ENCODE results near the gene GMPPA.

The GMPPA gene

DNA sequence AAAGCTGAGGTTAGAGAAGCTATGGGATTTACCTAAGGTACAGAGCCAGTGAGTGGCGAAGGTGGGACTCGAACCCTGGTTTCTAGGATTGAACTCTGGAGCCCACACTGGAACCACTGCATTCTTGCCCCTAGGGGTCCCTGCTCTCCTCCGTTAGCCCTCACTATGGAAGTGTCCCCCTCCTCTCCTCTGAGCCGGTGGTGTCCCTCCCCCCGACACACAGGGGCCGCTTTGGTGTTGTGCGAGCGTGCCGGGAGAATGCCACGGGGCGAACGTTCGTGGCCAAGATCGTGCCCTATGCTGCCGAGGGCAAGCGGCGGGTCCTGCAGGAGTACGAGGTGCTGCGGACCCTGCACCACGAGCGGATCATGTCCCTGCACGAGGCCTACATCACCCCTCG lies 8.5 kb upstream of the GMPPA start:
- Histone ChIP-seq H3K4me3 (ENCODE audit: low read depth in 1 of 2, low read length in 2 of 2) (no peak overlapping the region), H3K4me1 (ENCODE audit: control insufficient read depth in 1 of 2, insufficient read depth in 2 of 2, low read length in 2 of 2) (peaks cover 0 to 3% of the 10 kb centered on the region in 2 donors), H3K36me3 (ENCODE audit: control insufficient read depth in 1 of 2, insufficient read depth in 2 of 2, low read length in 2 of 2) (peaks cover 0 to 33% of the 10 kb centered on the region in 2 donors), H3K27ac (ENCODE audit: low read length) (no peak overlapping the region), H3K9me3 (ENCODE audit: control insufficient read depth in 1 of 2, low read length in 2 of 2) (no peaks in the 10 kb centered on the region), H3K27me3 (ENCODE audit: low read depth, low read length) (peaks cover 25% of the 10 kb centered on the region)

DNA sequence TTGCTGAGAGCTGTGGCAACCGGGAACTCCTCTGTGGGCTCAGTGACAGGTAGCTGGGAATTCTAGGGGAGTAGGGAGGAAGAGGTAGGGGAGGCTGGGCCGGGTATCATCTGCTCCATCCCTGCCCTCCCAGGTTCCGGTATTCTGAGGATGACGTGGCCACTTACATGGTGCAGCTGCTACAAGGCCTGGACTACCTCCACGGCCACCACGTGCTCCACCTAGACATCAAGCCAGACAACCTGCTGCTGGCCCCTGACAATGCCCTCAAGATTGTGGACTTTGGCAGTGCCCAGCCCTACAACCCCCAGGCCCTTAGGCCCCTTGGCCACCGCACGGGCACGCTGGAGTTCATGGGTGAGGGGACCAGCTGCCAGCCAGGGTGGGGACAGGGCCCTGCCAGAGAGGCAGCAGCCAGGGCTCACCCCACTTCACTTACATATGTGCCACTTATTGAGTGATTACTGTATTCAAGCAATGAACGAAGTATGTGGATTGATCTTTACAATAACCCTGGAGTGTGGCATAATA lies 8.0 kb upstream of the GMPPA start:
- H3K27ac ChIP-seq (ENCODE audit: low read length) = no peak overlapping the region
- peaks cover 21% of the 10 kb centered on the region for H3K27me3 ChIP-seq (ENCODE audit: low read depth, low read length)

DNA sequence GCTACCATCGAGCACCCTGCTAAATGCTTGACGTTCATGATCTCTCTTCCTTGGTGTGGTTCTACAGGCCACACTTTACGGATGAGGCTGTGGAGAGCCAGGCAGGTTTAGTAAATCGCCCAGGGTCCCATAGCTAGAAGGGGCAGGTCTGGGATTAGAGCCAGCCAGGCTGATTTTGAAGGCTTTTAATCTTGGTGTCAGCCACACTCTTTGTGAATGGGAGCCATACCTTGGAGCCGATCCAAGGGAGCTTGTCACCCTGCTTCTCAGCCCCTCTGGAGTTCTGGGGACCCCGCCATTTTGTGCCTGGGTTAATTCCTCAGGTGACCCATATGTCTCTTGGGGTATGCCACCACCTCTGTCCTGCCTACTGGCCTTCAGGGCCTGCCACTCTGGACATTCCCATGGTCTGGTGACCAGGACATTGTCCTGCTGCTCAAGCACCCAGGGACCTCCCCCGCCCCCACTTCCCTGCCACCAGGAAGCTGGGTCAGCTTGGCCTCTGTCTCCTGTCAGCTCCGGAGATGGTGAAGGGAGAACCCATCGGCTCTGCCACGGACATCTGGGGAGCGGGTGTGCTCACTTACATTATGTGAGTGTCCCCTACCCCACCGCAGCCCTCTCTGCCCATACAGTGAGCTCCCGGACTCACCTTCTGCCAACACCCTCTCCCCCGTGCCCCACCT lies 7.3 kb upstream of the GMPPA start:
- Histone ChIP-seq H3K4me1 (ENCODE audit: control insufficient read depth in 1 of 2, insufficient read depth in 2 of 2, low read length in 2 of 2) (peaks cover 0 to 15% of the 10 kb centered on the region in 2 donors), H3K27ac (ENCODE audit: low read length) (no peak overlapping the region), H3K27me3 (ENCODE audit: low read depth, low read length) (peaks cover 18% of the 10 kb centered on the region), H3K4me3 (ENCODE audit: low read depth in 1 of 2, low read length in 2 of 2) (no peak overlapping the region), H3K36me3 (ENCODE audit: control insufficient read depth in 1 of 2, insufficient read depth in 2 of 2, low read length in 2 of 2) (peaks cover 0 to 33% of the 10 kb centered on the region in 2 donors), H3K9me3 (ENCODE audit: control insufficient read depth in 1 of 2, low read length in 2 of 2) (no peaks in the 10 kb centered on the region)

More for the DNA sequence above, 8.0 kb upstream of the GMPPA start:
- Histone ChIP-seq H3K4me1 (ENCODE audit: control insufficient read depth in 1 of 2, insufficient read depth in 2 of 2, low read length in 2 of 2) (peaks cover 0 to 8% of the 10 kb centered on the region in 2 donors), H3K9me3 (ENCODE audit: control insufficient read depth in 1 of 2, low read length in 2 of 2) (no peaks in the 10 kb centered on the region), H3K36me3 (ENCODE audit: control insufficient read depth in 1 of 2, insufficient read depth in 2 of 2, low read length in 2 of 2) (peaks cover 0 to 33% of the 10 kb centered on the region in 2 donors), H3K4me3 (ENCODE audit: low read depth in 1 of 2, low read length in 2 of 2) (no peak overlapping the region)

DNA sequence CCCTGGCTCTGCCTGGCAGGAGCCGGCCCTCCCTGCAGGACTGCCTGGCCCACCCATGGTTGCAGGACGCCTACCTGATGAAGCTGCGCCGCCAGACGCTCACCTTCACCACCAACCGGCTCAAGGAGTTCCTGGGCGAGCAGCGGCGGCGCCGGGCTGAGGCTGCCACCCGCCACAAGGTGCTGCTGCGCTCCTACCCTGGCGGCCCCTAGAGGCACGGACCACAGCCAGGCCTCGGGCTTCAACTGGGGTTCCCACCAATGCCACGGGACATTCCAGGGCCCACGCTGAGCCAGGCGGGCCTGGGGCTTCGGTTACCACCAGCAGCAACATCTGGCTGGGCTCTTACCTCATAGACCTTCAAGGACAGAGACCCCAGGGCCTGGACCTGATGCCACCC lies 6.1 kb upstream of the GMPPA start:
- H3K36me3 ChIP-seq (ENCODE audit: control insufficient read depth in 1 of 2, insufficient read depth in 2 of 2, low read length in 2 of 2) = peaks cover 0 to 33% of the 10 kb centered on the region in 2 donors
- H3K4me3 ChIP-seq (ENCODE audit: low read depth in 1 of 2, low read length in 2 of 2) = no peak overlapping the region
- H3K27me3 ChIP-seq (ENCODE audit: low read depth, low read length) = peaks cover 25% of the 10 kb centered on the region
- H3K27ac ChIP-seq (ENCODE audit: low read length) = no peak overlapping the region
- no peaks in the 10 kb centered on the region for H3K9me3 ChIP-seq (ENCODE audit: control insufficient read depth in 1 of 2, low read length in 2 of 2)
- H3K4me1 ChIP-seq (ENCODE audit: control insufficient read depth in 1 of 2, insufficient read depth in 2 of 2, low read length in 2 of 2) = peaks cover 3 to 23% of the 10 kb centered on the region in 2 donors

DNA sequence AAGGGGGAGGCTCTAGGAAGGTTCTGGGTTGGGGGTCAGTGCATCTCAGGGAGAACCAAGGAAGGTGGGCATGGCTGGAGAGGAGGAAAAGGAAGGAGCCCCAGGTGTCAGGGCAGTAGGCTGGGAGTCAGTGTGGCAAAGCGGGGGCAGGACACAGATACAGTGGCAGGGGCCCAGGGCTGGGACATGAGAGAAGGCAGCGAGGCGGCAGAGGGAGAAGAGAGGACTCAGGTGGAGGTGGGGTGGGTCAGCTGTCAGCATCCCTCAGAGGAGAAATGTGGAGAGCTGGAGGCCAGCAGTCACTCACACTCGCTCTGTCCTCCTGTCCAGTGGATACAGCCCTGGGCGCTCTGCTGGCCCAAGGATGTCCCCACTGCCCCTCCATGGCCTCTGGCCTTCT lies 5.6 kb upstream of the GMPPA start:
- Histone ChIP-seq H3K27me3 (ENCODE audit: low read depth, low read length) (peaks cover 25% of the 10 kb centered on the region), H3K4me3 (ENCODE audit: low read depth in 1 of 2, low read length in 2 of 2) (no peak overlapping the region), H3K36me3 (ENCODE audit: control insufficient read depth in 1 of 2, insufficient read depth in 2 of 2, low read length in 2 of 2) (peaks cover 0 to 29% of the 10 kb centered on the region in 2 donors), H3K9me3 (ENCODE audit: control insufficient read depth in 1 of 2, low read length in 2 of 2) (no peaks in the 10 kb centered on the region), H3K27ac (ENCODE audit: low read length) (no peak overlapping the region), H3K4me1 (ENCODE audit: control insufficient read depth in 1 of 2, insufficient read depth in 2 of 2, low read length in 2 of 2) (peaks cover 3 to 23% of the 10 kb centered on the region in 2 donors)

DNA sequence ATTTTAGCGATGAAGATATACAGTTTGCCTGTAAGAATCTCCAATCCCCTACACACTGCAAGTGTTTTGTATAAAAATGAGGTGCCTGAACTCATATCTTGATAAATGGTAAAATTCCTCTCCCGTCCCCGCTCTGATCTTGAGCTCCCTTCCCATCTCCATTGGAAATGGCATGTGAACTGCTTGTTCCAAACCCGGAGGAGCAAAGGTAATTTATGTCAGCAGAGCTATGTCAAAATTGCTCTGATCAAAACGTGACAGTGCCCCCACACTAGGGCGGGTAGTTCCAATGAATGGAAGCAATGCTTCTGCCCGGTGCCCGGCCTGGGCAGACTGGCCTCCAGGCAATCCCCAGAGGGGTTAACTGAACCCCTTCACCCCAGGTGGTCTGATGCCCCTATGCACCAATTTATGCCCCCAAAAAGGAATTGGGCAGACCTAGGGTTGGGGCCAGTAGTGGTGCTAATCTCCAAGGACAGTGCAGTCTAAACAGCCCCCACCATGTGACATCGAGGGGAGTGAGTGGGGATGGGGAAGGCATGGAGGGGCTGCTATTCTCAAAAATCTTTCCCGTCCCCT lies 3.6 kb upstream of the GMPPA start:
- Histone ChIP-seq H3K36me3 (ENCODE audit: control insufficient read depth in 1 of 2, insufficient read depth in 2 of 2, low read length in 2 of 2) (peaks cover 0 to 19% of the 10 kb centered on the region in 2 donors), H3K4me1 (ENCODE audit: control insufficient read depth in 1 of 2, insufficient read depth in 2 of 2, low read length in 2 of 2) (peaks cover 11 to 34% of the 10 kb centered on the region in 2 donors), H3K9me3 (ENCODE audit: control insufficient read depth in 1 of 2, low read length in 2 of 2) (no peaks in the 10 kb centered on the region), H3K27me3 (ENCODE audit: low read depth, low read length) (peaks cover 25% of the 10 kb centered on the region), H3K27ac (ENCODE audit: low read length) (no peak overlapping the region), H3K4me3 (ENCODE audit: low read depth in 1 of 2, low read length in 2 of 2) (no peak overlapping the region)

DNA sequence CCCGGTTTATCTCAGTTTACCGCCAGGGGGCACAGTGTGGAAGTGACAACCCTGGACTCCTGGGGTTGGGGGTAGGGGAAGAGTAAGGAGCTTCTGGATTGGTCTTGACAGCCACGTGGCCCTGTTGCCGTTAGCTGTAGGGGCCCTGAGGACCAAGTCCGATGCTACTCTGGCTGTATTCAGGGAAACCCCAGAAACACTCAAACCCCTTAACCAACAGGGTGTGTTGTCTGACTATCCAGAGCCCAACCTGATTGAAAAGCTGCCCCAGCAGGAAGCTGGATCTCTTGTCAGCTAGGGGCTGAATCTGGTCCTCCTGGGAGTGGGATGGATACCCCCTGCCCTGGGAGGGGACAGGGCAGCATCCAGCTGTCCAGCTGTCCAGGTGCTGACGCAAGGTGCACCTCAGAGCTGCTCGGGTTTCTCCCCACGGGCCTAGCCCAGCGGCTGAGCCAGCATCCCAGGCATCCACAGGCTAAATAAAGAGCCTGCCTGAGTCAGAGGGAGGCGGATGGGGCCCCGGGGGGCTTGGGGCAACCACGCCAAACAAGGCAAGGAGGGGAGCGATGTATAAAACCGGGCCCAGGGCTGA lies 3.1 kb upstream of the GMPPA start:
- Histone ChIP-seq H3K27me3 (ENCODE audit: low read depth, low read length) (peaks cover 25% of the 10 kb centered on the region), H3K36me3 (ENCODE audit: control insufficient read depth in 1 of 2, insufficient read depth in 2 of 2, low read length in 2 of 2) (peaks cover 0 to 15% of the 10 kb centered on the region in 2 donors), H3K9me3 (ENCODE audit: control insufficient read depth in 1 of 2, low read length in 2 of 2) (no peaks in the 10 kb centered on the region), H3K4me3 (ENCODE audit: low read depth in 1 of 2, low read length in 2 of 2) (no peak overlapping the region), H3K27ac (ENCODE audit: low read length) (no peak overlapping the region), H3K4me1 (ENCODE audit: control insufficient read depth in 1 of 2, insufficient read depth in 2 of 2, low read length in 2 of 2) (peaks cover 11 to 35% of the 10 kb centered on the region in 2 donors)

DNA sequence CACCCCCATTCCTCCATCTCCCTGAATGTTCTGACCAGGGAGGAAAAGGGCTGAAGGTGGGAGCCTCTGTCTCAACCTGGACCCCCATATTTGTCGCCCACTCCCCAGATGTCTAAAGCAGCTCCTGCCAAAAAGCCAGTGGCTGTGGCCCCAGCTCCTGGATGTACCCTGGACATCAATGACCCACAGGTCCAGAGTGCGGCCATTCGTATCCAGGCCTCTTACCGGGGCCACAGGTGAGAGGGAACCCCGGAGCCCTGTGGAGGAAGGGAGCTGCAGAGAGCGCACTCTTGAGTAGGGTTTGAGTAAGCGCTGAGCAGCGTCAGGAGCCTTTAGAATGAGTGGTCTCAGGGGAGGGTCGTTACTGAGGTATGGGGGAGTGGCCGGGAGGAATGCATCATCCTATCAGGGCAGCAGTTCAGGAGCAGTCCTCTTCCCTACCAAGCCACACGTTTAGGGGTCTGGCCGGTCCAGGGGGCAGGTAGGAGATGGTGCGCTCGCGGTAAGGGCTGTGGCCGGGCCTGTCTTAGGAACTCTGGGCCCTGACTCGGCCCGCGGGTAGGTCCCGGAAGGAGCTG lies 2.4 kb upstream of the GMPPA start:
- Histone ChIP-seq H3K9me3 (ENCODE audit: control insufficient read depth in 1 of 2, low read length in 2 of 2) (no peaks in the 10 kb centered on the region), H3K27ac (ENCODE audit: low read length) (no peak overlapping the region)

DNA sequence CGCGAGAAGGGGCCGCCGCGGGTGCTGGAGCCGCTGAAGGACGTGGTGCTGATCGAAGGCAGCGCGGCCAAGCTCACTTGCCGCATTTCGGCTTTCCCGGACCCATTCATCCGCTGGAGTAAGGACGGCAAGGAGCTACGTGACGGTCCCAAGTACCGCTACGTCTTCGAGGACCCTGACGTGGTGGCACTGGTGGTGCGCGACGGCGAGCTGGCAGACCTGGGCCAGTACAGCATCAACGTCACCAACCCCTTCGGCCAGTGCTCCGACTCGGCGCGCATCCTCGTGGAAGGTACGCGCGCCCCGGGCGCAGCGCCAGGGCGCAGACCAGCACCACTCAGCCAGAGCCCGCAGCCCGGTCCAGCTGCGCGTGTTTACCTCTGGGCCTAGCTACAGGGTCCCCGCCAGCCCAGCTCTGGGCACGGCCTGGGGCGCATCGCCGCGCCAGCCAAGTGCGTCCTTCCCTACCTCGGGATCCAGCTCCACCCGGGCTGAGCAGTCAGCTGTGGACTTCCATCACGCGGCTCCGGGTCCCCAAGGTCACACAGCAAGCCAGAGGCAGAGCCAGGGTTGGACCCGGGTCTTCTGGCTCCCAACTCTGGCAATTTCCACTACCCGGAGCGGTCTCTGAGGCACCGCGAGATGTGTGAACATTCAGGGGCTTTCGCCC lies 1.7 kb upstream of the GMPPA start:
- Histone ChIP-seq H3K27me3 (ENCODE audit: low read depth, low read length) (peaks cover 25% of the 10 kb centered on the region), H3K4me1 (ENCODE audit: control insufficient read depth in 1 of 2, insufficient read depth in 2 of 2, low read length in 2 of 2) (peaks cover 11 to 35% of the 10 kb centered on the region in 2 donors), H3K36me3 (ENCODE audit: control insufficient read depth in 1 of 2, insufficient read depth in 2 of 2, low read length in 2 of 2) (peaks cover 0 to 16% of the 10 kb centered on the region in 2 donors), H3K9me3 (ENCODE audit: control insufficient read depth in 1 of 2, low read length in 2 of 2) (no peaks in the 10 kb centered on the region), H3K4me3 (ENCODE audit: low read depth in 1 of 2, low read length in 2 of 2) (peak overlapping the region; percentile 81 to 87), H3K27ac (ENCODE audit: low read length) (no peak overlapping the region)

More for the DNA sequence above, 2.4 kb upstream of the GMPPA start:
- Histone ChIP-seq H3K4me1 (ENCODE audit: control insufficient read depth in 1 of 2, insufficient read depth in 2 of 2, low read length in 2 of 2) (peaks cover 11 to 35% of the 10 kb centered on the region in 2 donors), H3K36me3 (ENCODE audit: control insufficient read depth in 1 of 2, insufficient read depth in 2 of 2, low read length in 2 of 2) (peaks cover 0 to 15% of the 10 kb centered on the region in 2 donors), H3K27me3 (ENCODE audit: low read depth, low read length) (peaks cover 25% of the 10 kb centered on the region), H3K4me3 (ENCODE audit: low read depth in 1 of 2, low read length in 2 of 2) (peak overlapping the region in 1 of 2 donors; percentile 81)

DNA sequence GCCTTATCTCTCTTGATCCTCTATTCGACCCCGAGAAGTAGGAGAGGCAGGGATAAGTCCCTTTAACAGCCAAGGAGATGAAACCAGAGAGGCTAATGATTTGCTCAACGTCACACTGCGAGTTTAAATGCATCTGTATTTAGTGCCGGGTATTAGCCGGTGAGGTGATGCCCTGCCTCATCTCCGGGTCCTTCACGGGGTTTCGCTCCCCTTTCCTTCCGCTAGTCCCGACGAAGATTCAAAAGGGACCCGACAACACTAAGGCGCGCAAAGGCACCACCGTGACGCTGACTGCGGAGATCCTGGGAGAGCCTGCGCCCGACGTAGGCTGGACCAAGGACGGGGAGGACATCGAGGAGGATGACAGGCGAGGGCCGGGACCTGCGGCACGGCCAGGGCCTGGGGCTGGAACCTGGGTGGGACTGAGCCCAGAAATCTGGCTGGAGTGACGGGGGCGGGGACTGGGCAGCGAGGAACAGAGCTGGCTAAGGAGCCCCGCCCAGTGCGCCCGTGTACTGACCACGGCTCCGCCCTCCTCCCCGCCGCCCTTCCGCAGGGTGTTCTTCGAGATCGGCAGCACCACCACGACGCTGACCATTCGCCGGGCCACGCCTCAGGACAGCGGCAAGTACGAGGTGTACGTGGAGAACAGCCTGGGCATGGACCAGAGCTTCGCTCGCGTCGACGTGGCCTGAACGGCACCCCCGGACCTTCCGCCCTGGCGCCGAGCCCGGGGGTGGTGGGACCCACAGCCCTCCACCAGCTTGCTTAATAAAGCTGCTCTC lies 1.0 kb upstream of the GMPPA start:
- Histone ChIP-seq H3K9me3 (ENCODE audit: control insufficient read depth in 1 of 2, low read length in 2 of 2) (no peaks in the 10 kb centered on the region), H3K36me3 (ENCODE audit: control insufficient read depth in 1 of 2, insufficient read depth in 2 of 2, low read length in 2 of 2) (peaks cover 0 to 12% of the 10 kb centered on the region in 2 donors), H3K27me3 (ENCODE audit: low read depth, low read length) (peaks cover 25% of the 10 kb centered on the region), H3K4me3 (ENCODE audit: low read depth in 1 of 2, low read length in 2 of 2) (peak overlapping the region; percentile 81 to 87), H3K27ac (ENCODE audit: low read length) (peak overlapping the region; percentile 88), H3K4me1 (ENCODE audit: control insufficient read depth in 1 of 2, insufficient read depth in 2 of 2, low read length in 2 of 2) (peaks cover 11 to 35% of the 10 kb centered on the region in 2 donors)

All from muscle layer of duodenum (tissue), 2 donors.